Activated CD4-positive, alpha-beta memory T cell treated with anti-CD3 and anti-CD28 coated beads, Interleukin-2, amount 10 ng/mL, durations not matched to agents 7 days and 5 days (primary cell): ENCODE measurements around the gene MED12. TPM values are rescaled to one million over a fixed set of nuclear protein-coding genes. Genes with fewer than 3 reads are reported as not detected.

ENCODE experiments used
- CTCF ChIA-PET: fragments of 350-600 bp; sonication (Branson Sonifier 250); formaldehyde crosslinking; loops from one replicate; lab custom pipeline; 2021; ENCODE audit warnings: antibody characterized with exemption, inconsistent platforms; lab: Charles Lee
- POLR2A ChIA-PET: fragments of 350-600 bp; sonication (Branson Sonifier 250); formaldehyde crosslinking; loops from one replicate; lab custom pipeline; 2021; ENCODE audit warnings: antibody characterized with exemption; lab: Charles Lee
- DNase-seq: peaks from one replicate; pipeline ENCODE4 v3.0.0-alpha.2; 2020
- H3K27ac Mint-ChIP-seq: one replicate; pipeline ENCODE4 v1.8.0; 2021; ENCODE audit warnings: mild to moderate bottlenecking, mixed read lengths
- H3K27me3 Mint-ChIP-seq: one replicate; pipeline ENCODE4 v1.8.0; 2021; ENCODE audit warnings: mixed read lengths
- H3K36me3 Mint-ChIP-seq: one replicate; pipeline ENCODE4 v1.8.0; 2021; ENCODE audit warnings: low read depth, mixed read lengths
- H3K4me1 Mint-ChIP-seq: one replicate; pipeline ENCODE4 v1.8.0; 2021; ENCODE audit warnings: mixed read lengths
- H3K4me3 Mint-ChIP-seq: one replicate; pipeline ENCODE4 v1.8.0; 2021; ENCODE audit warnings: mild to moderate bottlenecking, mixed read lengths
- H3K9me3 Mint-ChIP-seq: one replicate; pipeline ENCODE4 v1.8.0; 2021; ENCODE audit warnings: mixed read lengths
- total RNA-seq, 2 experiments: library from RNA; stranded (reverse); gene quantifications; one replicate each; pipeline ENCODE4 v1.2.3, GENCODE V29; 2021

Gene MED12
- total RNA-seq, 2 experiments from 2014 or later: 56.5 to 61.3 TPM

DNA sequence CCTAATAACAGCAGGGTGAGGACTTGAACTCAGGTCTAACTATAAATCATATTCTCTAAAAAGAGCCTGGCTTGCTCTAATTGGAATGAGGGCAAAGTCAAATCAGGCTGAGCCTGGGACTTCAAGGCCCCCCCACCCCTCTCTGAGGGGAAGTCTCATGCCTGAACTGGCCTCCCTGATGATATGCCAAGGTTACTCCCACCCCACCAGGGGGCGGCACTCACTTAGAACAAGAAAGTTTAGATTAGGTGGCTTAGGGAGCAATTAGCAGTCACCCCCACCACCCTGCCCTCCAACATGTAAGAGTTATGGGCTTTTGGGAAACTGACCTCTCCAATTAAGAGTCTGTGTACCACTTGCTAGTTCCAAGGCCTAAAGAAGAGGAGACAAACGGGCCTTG, 20.1 kb upstream of the MED12 start:
- POLR2A ChIA-PET: interaction anchor here (1.4 to 2.7 kb wide), 2 partner anchors 13 to 20 kb away, joined by 6 to 30 read pairs; partner anchors contain the start of genes IL2RG and MED12
- Mint-ChIP-seq H3K9me3 (no peaks in the 10 kb centered on the region), H3K4me1 (peaks cover 47% of the 10 kb centered on the region), H3K4me3 (no peak overlapping the region), H3K27ac (no peak overlapping the region), H3K36me3 (no peaks in the 10 kb centered on the region), H3K27me3 (peaks cover 2% of the 10 kb centered on the region)
- CTCF ChIA-PET: interaction anchor here (1.0 to 2.6 kb wide), 4 partner anchors 13 to 128 kb away, joined by 4 to 8 read pairs (median 4); partner anchors contain the start of gene IL2RG
- DNase-seq: peak; percentile 76

DNA sequence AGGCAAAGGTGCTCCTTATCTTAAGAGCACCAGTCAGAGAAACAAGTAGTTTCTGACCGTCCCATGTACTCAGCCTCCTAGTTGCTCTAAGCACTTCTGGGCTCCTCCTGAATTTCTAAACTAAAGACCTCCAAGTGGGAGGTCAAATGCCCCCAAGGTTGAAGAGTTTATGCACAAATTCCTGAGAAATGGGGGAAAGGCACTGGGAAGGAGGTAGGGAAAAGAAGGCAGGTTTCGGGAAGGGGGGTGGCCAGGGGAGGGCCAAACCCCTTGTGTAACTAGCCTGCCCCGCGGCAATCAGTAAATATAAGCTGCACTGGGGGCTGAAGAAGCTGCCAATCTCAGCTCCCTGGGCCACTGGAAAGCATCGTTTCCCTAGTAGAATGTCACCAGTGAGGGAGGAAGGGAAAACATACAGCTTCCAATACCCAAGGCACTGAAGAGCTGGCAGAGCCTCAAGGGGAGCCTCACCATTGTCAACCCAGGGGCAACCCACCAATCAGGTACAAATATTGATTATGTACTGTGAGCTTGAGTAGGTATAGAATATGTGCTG, 19.4 kb upstream of the MED12 start:
- H3K4me1 Mint-ChIP-seq: peaks cover 51% of the 10 kb centered on the region
- H3K27ac Mint-ChIP-seq: no peak overlapping the region

GRCh38 chrX:71099736-71100135, 18.7 kb upstream of the MED12 start:
- ChIA-PET CTCF (interaction anchor here (0.9 to 2.9 kb wide), 5 partner anchors 9 to 30 kb away, joined by 3 to 19 read pairs (median 10); partner anchors contain the start of genes IL2RG and MED12), POLR2A (interaction anchor here (0.6 to 8.4 kb wide), 8 partner anchors 9 to 433 kb away, joined by 3 to 105 read pairs (median 4); partner anchors contain the start of genes IL2RG, MED12, NONO and OGT)
- peaks cover 9% of the 10 kb centered on the region for H3K36me3 Mint-ChIP-seq
- peaks cover 2% of the 10 kb centered on the region for H3K27me3 Mint-ChIP-seq
- H3K9me3 Mint-ChIP-seq: no peaks in the 10 kb centered on the region
- H3K4me1 Mint-ChIP-seq: peaks cover 53% of the 10 kb centered on the region
- no peak overlapping the region for H3K27ac Mint-ChIP-seq
- DNase-seq: no peak
- no peak overlapping the region for H3K4me3 Mint-ChIP-seq

More for the DNA sequence above, 19.4 kb upstream of the MED12 start:
- POLR2A ChIA-PET: interaction anchor here (0.6 to 8.4 kb wide), 8 partner anchors 10 to 433 kb away, joined by 3 to 105 read pairs (median 4); partner anchors contain the start of genes IL2RG, MED12, NONO and OGT
- H3K9me3 Mint-ChIP-seq: no peaks in the 10 kb centered on the region
- no peak for DNase-seq
- CTCF ChIA-PET: interaction anchor here (0.9 to 2.9 kb wide), 5 partner anchors 9 to 31 kb away, joined by 3 to 19 read pairs (median 10); partner anchors contain the start of genes IL2RG and MED12
- H3K36me3 Mint-ChIP-seq: peaks cover 2% of the 10 kb centered on the region
- peaks cover 2% of the 10 kb centered on the region for H3K27me3 Mint-ChIP-seq
- H3K4me3 Mint-ChIP-seq: no peak overlapping the region

DNA sequence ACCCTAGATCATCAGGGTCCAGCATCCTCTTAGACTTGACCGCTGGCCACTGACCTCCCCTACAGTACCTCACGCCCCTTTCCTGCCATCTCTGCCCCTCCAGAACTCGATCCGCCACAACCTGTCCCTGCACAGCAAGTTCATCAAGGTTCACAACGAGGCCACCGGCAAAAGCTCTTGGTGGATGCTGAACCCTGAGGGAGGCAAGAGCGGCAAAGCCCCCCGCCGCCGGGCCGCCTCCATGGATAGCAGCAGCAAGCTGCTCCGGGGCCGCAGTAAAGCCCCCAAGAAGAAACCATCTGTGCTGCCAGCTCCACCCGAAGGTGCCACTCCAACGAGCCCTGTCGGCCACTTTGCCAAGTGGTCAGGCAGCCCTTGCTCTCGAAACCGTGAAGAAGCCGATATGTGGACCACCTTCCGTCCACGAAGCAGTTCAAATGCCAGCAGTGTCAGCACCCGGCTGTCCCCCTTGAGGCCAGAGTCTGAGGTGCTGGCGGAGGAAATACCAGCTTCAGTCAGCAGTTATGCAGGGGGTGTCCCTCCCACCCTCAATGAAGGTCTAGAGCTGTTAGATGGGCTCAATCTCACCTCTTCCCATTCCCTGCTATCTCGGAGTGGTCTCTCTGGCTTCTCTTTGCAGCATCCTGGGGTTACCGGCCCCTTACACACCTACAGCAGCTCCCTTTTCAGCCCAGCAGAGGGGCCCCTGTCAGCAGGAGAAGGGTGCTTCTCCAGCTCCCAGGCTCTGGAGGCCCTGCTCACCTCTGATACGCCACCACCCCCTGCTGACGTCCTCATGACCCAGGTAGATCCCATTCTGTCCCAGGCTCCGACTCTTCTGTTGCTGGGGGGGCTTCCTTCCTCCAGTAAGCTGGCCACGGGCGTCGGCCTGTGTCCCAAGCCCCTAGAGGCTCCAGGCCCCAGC, 17.6 kb upstream of the MED12 start:
- ChIA-PET CTCF (interaction anchor here (1.4 to 3.2 kb wide), 3 partner anchors 11 to 29 kb away, joined by 8 to 23 read pairs (median 15); partner anchors contain the start of genes IL2RG and MED12), POLR2A (interaction anchor here (0.5 to 8.4 kb wide), 8 partner anchors 11 to 265 kb away, joined by 3 to 105 read pairs (median 4); partner anchors contain the start of genes IL2RG, MED12 and TAF1)
- DNase-seq: no peak
- Mint-ChIP-seq H3K27me3 (peaks cover 2% of the 10 kb centered on the region), H3K27ac (no peak overlapping the region), H3K4me3 (no peak overlapping the region), H3K36me3 (peaks cover 14% of the 10 kb centered on the region), H3K9me3 (no peaks in the 10 kb centered on the region), H3K4me1 (peaks cover 54% of the 10 kb centered on the region)

GRCh38 chrX:71102292-71102691, 16.1 kb upstream of the MED12 start:
- Mint-ChIP-seq H3K27ac (peak overlapping the region; percentile 78), H3K4me1 (peaks cover 61% of the 10 kb centered on the region), H3K4me3 (no peak overlapping the region), H3K9me3 (no peaks in the 10 kb centered on the region), H3K36me3 (peaks cover 26% of the 10 kb centered on the region), H3K27me3 (peaks cover 2% of the 10 kb centered on the region)
- CTCF ChIA-PET: interaction anchor here (1.4 to 3.2 kb wide), 2 partner anchors 9 to 27 kb away, joined by 6 to 23 read pairs; partner anchors contain the start of gene IL2RG
- POLR2A ChIA-PET: interaction anchor here (0.9 to 8.4 kb wide), 6 partner anchors 9 to 80 kb away, joined by 3 to 105 read pairs (median 10); partner anchors contain the start of genes IL2RG and MED12
- no peak for DNase-seq

DNA sequence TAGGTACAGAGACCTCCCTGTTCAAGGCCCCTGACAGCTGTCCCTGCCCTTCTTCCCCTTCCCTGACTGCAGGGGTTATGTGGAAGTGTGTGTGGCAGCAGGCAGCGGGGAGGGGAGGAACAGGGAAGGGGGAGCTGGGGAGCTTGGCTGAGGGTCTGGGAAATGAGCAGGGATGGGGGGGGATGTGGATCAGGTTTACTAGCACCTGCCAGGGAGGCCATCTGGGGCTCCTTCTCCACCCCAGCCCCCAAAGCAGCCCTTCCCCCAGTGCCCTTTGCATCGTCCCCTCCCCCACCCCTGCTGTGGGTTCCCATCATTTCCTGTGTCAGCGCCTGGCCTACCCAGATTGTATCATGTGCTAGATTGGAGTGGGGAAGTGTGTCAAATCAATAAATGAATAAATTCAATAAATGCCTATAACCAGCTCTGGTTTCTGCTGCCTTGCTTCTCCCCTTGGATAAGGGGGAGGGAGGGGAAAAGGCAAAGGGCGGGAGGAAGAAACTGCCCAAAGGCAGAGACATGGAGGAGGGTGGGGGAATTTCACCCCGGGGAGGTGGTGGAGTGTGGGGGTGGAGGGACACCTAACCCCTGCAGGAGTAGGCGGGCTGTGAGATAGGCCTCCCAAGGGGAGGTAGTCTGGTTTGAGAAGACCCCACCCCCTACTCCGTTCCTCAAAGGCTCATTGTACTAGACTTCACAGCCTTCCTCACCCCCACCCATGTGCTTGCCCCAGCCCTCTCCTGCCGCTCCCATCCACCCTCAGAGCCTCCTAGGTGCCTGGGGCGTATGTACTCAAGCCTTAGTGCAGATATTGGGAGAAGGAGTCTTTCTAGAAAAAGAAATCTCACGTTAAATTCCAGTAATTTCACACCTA, 15.0 kb upstream of the MED12 start:
- H3K36me3 Mint-ChIP-seq: peaks cover 37% of the 10 kb centered on the region
- ChIA-PET POLR2A (interaction anchor here (0.5 to 8.4 kb wide), 6 partner anchors 8 to 79 kb away, joined by 3 to 105 read pairs (median 6); partner anchors contain the start of genes IL2RG and MED12), CTCF (interaction anchor here (1.4 to 3.2 kb wide), 2 partner anchors 8 to 26 kb away, joined by 6 to 23 read pairs; partner anchors contain the start of gene IL2RG)
- H3K9me3 Mint-ChIP-seq: no peaks in the 10 kb centered on the region
- peak overlapping the region; percentile 74 for H3K4me3 Mint-ChIP-seq
- H3K27ac Mint-ChIP-seq: peak overlapping the region; percentile 86
- DNase-seq: peak; percentile 63
- H3K4me1 Mint-ChIP-seq: peaks cover 67% of the 10 kb centered on the region
- no peaks in the 10 kb centered on the region for H3K27me3 Mint-ChIP-seq

GRCh38 chrX:71105628-71106027, 12.8 kb upstream of the MED12 start:
- peaks cover 60% of the 10 kb centered on the region for H3K36me3 Mint-ChIP-seq
- ChIA-PET CTCF (interaction anchor here (1.2 kb wide), 1 partner anchor 10 kb away, joined by 5 read pairs; the partner anchor contains the start of gene FOXO4), POLR2A (interaction anchor here (0.6 to 8.4 kb wide), 5 partner anchors 10 to 178 kb away, joined by 3 to 100 read pairs (median 3); partner anchors contain the start of genes MED12, NONO and SNX12)
- H3K27ac Mint-ChIP-seq: peak overlapping the region; percentile 79
- H3K4me3 Mint-ChIP-seq: peak overlapping the region; percentile 43
- H3K27me3 Mint-ChIP-seq: no peaks in the 10 kb centered on the region
- no peak for DNase-seq
- no peaks in the 10 kb centered on the region for H3K9me3 Mint-ChIP-seq
- H3K4me1 Mint-ChIP-seq: peaks cover 64% of the 10 kb centered on the region

DNA sequence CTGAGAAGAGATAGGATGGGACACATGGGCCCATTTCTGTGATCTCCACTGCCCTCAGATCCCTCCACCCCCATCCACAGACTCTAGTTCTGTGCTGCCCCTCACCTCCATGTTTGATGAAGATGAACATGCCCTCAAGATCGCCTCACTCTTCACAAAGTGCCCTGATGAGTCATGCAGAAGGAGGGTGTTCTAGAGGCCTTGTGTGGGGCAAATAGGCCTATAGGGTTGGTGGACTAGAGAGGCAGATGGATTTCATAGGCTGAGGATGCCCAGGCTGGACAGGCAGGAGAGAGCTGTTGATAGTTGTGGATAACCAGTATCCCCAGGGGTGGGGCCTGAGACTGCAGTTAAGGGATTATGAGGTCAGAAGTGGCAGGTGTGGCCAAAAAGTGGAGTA, 12.0 kb upstream of the MED12 start, which contains the start of gene CXorf65:
Gene CXorf65, minus strand, starts transcription at position 314 of the 400 bp plus-strand sequence. Its CDS starts 184 bp downstream, at position 130.
- H3K9me3 Mint-ChIP-seq: no peaks in the 10 kb centered on the region
- peaks cover 68% of the 10 kb centered on the region for H3K36me3 Mint-ChIP-seq
- peaks cover 62% of the 10 kb centered on the region for H3K4me1 Mint-ChIP-seq
- H3K27ac Mint-ChIP-seq: peak within 1 kb of the TSS; percentile 99
- POLR2A ChIA-PET: interaction anchor here (1.0 to 8.4 kb wide), 4 partner anchors 10 to 177 kb away, joined by 3 to 100 read pairs (median 4); partner anchors contain the start of genes MED12, NONO and SNX12
- H3K4me3 Mint-ChIP-seq: peak within 1 kb of the TSS; percentile 98
- no peak for DNase-seq
- CTCF ChIA-PET: interaction anchor here (1.2 kb wide), 1 partner anchor 10 kb away, joined by 5 read pairs; the partner anchor contains the start of gene FOXO4
- H3K27me3 Mint-ChIP-seq: no peaks in the 10 kb centered on the region

- Mint-ChIP-seq H3K27me3 (no peaks in the 10 kb centered on the region), H3K4me3 (peak overlapping the region; percentile 98), H3K9me3 (no peaks in the 10 kb centered on the region), H3K36me3 (peaks cover 68% of the 10 kb centered on the region), H3K27ac (peak overlapping the region; percentile 99), H3K4me1 (peaks cover 62% of the 10 kb centered on the region)
- CTCF ChIA-PET: no interaction called here
- DNase-seq: no peak
- POLR2A ChIA-PET: interaction anchor here (1.0 to 3.6 kb wide), 3 partner anchors 10 to 74 kb away, joined by 3 to 25 read pairs (median 3); partner anchors contain the start of gene MED12
Measured at GRCh38 chrX:71107245-71107644, 11.2 kb upstream of the MED12 start.

DNA sequence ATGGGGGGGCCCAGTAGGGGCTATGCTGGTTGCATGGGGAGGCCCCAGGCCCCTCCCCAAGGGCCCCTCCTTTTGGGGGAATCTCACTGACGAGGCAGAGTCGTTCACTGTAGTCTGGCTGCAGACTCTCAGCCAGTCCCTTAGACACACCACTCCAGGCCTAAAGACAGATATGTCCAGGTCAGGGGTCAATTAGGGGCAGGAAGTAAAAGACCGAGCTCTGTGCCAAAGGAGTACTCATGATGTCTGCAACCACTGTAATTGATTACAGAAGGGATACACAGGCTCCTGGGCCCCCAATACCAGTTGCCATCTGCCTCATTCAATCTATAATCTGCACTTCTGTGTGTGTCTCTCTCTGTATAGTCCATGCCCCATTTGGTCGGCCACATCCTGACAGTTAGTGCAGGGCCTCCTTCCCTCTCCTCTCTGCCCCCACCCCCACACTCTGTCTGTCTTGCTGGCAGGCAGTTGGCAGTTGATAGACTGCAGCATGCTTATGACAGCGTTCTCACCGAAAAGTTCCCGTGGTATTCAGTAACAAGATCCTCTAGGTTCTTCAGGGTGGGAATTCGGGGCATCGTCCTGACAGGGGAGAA, 10.5 kb upstream of the MED12 start:
- ChIA-PET POLR2A (interaction anchor here (1.0 to 3.6 kb wide), 6 partner anchors 9 to 74 kb away, joined by 3 to 25 read pairs (median 4); partner anchors contain the start of genes FOXO4, MED12 and SNX12), CTCF (interaction anchor here (0.9 to 1.2 kb wide), 4 partner anchors 9 to 22 kb away, joined by 3 to 5 read pairs (median 4); partner anchors contain the start of gene MED12)
- Mint-ChIP-seq H3K9me3 (no peaks in the 10 kb centered on the region), H3K36me3 (peaks cover 68% of the 10 kb centered on the region), H3K4me3 (peak overlapping the region; percentile 98), H3K4me1 (peaks cover 62% of the 10 kb centered on the region), H3K27ac (peak overlapping the region; percentile 99), H3K27me3 (no peaks in the 10 kb centered on the region)
- peak; percentile 67 for DNase-seq
